GM19397 (cell line): ENCODE results near the gene ANKZF1.

Source experiments
- ATAC-seq: cut with Tn5 transposase; IDR thresholded peaks from one replicate; pipeline ENCODE4 v1.9.1; 2021; ENCODE audit warnings: mild to moderate bottlenecking, moderate library complexity; ENCODE audit not compliant: unreplicated experiment

Gene ANKZF1

DNA sequence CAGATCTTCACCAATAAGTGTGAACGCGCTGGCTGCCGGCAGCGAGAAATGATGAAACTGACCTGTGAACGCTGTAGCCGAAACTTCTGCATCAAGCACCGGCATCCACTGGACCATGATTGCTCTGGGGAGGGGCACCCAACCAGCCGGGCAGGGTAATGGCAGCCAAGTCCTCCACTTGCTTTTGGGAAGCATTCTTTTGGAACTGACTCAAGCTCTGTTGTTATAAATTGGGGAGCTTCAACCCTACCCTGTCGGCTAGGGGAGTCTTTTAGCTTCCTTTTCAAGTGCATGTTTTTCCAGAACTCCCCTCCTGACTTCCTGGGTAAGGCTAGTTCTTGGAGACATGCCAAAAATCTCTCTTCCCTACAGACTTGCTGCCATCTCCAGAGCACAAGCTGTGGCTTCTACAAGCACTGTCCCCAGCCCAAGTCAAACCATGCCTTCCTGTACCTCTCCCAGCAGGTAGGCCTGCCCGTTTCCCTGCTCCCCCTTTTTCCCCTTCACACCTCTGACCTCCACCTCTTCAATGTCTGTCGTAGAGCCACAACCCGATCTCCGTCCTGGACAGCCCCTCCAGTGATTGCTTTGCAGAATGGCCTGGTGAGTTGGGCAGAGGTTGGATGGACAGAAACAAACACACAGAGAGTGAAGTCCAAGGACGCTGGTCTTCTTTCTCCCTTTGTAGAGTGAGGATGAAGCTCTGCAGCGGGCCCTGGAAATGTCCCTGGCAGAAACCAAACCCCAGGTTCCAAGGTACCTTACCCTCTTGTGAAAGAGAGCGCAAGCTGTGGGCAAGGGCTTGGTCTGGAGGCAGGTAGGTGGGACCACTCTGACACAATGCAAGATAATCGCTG is 21.5 kb upstream of the ANKZF1 start:
- no peak for ATAC-seq

GRCh38 chr2:219209236-219210195 is 20.1 kb upstream of the ANKZF1 start:
- ATAC-seq = no peak

DNA sequence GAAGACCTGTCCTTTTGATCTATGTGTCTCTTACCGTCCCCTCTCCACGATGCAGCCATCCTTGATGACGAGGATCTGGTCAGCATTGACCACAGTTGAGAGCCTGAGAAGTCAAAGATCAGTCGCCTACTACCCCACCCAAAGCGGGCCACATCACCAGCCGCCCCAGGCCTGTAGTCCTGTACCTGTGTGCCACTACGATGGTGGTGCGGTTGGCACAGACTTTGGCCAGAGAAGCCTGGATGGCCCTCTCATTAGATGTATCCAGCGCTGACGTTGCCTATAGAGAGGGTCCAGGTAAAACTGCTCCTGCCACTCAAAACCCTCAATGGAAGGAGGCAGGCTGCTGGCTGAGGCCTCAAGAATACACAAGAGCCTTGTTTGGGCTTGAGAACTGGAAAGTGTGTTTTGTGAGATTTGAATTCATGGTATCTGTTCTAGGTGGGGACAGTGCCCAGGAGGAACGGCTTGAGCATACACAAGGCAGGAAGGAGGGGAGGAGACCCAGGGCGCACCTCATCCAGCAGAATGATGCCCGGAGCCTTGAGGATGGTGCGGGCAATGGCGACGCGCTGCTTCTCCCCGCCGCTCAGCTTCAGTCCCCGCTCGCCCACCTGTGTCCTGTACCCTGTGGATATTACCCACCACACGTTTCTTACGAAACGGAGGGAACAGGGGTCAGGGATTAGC is 19.3 kb upstream of the ANKZF1 start:
- no peak for ATAC-seq

- ATAC-seq = no peak
These were observed 18.7 kb upstream of the ANKZF1 start for GRCh38 chr2:219210886-219211362.

DNA sequence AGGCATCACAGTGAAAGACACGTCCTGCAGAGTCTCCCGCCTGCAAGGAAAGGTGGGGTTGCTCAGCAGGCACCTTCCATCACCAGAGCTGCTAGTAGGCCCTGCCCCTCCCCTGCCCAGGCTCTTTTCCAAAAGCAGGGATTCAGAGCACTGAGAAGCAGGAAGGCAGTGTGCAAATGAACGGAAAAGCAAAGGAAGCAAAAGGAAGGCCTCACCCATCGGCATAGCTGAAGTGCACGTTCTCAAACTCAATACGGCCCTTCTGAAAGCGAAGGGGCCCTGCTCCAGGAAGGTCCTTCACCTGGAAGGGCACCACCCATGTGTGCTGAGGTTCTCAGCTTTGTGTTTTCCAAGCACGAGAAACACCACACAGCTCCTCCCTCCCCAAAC is 16.6 kb upstream of the ANKZF1 start:
- ATAC-seq = no peak

DNA sequence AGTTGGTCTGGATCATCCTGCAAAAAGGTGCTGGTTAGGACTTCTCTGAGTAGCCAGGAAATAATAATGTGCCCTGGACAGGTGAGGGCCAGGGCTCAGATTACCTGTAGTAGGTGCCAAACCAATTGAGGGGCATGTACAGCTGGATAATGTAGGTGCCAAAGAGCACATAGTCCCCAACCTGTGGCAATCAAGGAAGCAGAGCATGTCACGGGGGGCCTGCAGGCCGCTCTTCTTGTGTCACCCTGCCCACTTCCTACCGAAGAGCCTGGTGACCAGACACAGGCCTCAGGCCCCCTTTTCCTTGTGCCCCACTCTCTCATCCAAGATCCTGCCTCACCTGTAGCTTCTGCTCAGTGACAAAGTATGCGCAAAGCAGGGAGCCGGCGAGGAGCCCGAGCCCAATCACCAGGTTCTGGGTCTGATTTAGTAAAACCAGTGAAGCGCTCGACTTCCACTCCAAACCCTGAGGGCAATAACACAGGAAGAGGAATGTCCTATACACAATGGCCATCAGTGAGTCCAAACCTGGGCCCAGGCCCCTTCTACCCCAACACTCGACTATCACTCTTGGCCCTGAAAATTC is 16.0 kb upstream of the ANKZF1 start:
- ATAC-seq = no peak

DNA sequence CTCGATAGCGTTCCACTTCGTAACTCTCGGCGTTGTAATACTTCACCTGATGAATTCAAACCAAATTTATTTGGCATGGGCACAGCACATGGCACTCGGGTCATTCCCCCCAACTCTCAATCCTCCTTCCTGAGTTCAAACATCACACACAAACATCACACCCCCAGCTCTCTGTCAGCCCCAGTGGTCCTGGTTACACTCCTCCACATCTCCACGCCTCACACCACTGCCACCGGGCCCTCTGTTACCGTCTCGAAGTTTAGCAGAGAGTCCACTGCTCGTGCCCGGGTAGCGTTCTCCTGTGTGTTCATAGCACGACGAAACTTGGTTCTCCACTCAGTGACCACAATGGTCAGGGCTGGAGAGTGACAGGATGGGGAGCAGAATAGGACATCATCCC is 15.5 kb upstream of the ANKZF1 start:
- ATAC-seq = no peak

DNA sequence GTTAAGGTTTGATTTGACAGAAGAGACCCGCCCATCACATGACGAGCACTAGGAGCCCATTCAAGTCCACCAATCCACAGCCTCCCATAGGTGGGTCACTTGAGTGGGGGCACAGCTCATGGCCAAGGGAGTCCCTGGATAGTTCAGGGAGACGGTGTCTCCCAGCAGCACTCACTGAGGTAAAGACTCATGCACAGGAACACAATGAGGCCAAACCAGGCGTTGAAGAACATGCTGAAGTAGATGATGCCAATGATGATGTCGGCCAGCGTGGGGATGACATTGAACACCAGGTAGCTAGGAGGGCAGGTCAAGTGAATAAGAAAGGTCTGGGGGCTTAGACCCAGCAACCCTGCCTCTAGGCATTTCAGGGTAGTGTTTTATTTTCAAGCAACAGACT is 14.8 kb upstream of the ANKZF1 start:
- ATAC-seq = no peak

DNA sequence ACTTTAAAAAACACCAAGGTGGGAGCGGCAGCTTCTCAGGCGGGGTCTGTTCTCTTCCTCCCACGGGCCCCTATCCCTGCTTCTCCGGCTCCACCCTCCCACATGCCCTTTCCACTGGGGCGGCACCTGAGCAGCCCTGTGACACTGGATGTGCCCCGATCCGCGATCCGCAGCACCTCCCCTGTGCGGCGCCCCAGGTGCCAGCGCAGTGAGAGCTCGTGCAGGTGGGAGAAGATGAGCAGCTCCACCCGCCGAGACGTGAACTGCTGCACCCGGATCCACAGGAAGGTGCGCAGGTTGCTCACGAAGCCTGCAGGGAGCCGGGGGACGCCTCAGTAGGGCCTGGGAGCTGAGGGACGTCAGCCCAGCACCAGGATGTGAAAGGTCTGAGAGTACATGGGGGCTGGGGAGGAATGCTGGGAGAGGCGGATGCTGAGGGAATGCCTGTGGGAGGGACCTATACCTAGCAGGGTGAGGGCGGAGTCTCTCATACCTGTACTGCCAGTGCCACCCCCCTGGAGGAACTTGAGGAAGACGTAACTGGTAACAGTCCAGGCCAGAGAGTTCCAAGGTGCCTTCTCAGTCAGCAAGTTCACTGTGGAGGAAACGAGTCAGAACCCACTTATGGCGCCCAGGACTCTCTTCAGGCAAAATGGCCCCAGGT is 13.6 kb upstream of the ANKZF1 start:
- no peak for ATAC-seq

DNA sequence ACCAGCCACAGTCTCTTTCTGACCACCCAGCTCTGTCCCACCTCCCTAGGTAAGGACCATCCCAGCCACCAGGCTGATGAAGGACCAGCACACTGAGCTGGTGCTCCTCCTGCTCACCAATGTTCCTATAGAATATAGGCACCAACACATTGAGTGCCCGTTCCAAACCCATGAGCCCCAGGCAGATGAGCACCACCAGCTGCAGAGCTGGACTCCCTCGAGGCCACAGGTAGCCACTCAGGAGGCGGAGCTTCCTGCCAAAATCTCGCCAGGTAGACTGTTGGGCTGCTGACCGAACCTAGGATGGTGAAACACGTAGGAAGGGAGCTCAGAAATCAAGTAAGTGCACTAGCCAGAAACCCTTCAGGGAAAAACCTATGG is 13.1 kb upstream of the ANKZF1 start:
- ATAC-seq = no peak

DNA sequence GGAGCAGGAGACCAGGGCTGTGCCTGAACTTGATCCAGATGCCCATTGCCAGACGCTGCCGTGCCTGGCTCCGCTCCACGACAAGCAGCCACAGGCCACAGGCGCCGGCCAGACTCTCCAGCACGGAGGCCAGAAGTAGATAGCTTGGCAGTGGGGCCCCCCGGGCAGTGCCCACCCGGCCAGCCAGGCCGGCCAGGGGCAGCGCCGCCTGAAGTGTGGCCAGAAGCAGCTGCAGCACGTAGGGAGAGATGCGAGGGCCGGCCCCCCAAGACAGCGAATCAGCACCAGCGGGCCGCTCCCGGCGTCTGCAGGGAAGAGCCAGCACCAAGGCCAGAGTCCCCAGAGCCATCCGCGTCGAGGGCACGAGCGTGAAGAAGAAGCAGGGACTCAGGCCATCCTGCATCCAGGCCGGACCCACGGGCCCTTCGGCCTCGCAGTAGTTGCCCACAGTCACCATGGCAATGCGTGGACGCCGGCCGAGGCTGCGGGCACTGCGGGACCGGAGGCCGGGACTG is 11.3 kb upstream of the ANKZF1 start:
- peak; percentile 24 for ATAC-seq

GRCh38 chr2:219218732-219219701 is 10.6 kb upstream of the ANKZF1 start, which contains the start of gene ABCB6:
Gene ABCB6, minus strand, starts transcription at chr2:219218958. Its CDS starts 285 bp downstream, at chr2:219218673.
- peak; percentile 77 for ATAC-seq

- ATAC-seq = no peak
These were observed 9.6 kb upstream of the ANKZF1 start for GRCh38 chr2:219219784-219220532.

DNA sequence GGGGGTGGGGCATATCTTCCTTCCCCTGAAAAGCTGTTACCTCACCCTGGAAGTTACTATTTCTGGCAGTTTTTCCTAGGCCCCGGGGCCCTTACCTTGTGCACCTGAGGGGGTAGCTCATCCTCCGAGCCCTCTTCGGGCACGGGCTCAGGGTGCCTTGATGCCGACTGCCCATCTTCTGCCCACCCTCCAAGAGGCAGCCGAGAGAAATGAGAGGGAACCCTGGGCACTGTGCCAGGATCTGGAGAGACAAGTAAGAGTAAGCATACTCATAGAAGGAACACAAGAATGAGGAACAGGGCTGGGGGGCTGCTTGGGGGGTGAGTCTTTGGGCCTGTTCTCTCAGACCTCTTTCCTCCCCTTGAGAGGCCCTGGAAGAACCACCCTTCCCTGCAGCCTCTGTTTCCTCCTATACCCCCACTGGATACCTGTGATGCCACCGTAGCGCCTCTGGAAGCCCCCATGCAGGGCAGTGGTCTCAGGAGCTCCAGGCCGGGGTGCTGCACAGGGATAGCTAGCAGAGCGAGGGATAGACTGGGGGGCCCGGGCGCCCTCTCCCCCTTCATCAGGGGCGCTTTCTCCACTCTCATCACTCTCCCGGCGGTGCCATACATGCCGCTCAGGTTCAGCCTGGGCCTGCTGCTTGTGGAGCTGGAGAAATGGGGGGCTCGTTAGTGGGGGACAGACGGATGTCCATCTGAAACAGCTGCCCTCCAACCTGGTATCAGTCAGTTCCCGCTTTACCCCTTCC is 8.8 kb upstream of the ANKZF1 start:
- no peak for ATAC-seq

DNA sequence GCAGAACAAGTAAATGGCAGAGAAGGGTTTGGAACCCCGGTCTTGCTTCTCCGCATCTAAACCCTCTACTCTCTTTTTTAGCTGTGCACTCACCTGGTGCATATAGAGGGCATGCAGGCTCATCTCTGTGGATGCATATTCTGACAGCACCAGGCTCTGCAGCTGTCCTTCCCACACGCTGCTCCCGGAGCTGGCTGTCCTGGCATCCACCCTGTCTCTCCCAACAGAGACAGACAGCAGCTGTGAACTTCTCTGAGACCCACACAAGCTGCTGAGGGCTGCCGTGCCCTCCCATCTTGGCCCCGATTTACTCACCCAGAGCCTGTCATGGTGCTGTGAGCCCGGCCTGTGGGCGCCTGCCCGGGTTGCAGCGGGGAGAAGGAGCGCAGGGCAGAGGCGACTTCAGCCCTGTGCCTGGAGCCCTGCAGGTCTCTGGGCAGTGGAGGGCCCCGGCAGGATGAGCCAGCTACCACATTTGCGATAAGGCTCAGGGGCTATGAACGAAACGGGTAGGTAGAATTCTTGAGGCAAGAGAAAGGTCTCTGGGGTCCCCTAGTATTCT is 7.6 kb upstream of the ANKZF1 start:
- no peak for ATAC-seq

- no peak for ATAC-seq
These were observed 5.6 kb upstream of the ANKZF1 start for GRCh38 chr2:219223831-219224610.
